HCT116 (cell line): ENCODE measurements around the gene MARVELD3.

Source experiments
- ELF1 ChIP-seq: IDR thresholded peaks from 2 replicates; pipeline ENCODE4 v1.6.1; 2012; ENCODE audit warnings: low read depth, borderline replicate concordance
- EZH2 ChIP-seq: fragments of 200-600 bp; sonication (generic); IDR thresholded peaks from 2 replicates; pipeline ENCODE4 v1.6.1; 2017; ENCODE audit warnings: antibody characterized with exemption, mixed run types
- EZH2phosphoT487 ChIP-seq: fragments of 200-600 bp; IDR thresholded peaks from 2 replicates; pipeline ENCODE4 v1.6.1; 2018; ENCODE audit warnings: antibody characterized with exemption, borderline replicate concordance
- POLR2A ChIP-seq: IDR thresholded peaks from 2 replicates; pipeline ENCODE4 v1.7.0; 2011; ENCODE audit warnings: borderline replicate concordance; ENCODE audit not compliant: insufficient read depth, insufficient read length; ENCODE audit errors: extremely low read depth
- SIN3A ChIP-seq: IDR thresholded peaks from 2 replicates; pipeline ENCODE4 v1.6.1; 2012; ENCODE audit warnings: low read depth
- ZNF274 ChIP-seq: fragments of 200-500 bp; sonication (Bioruptor generic); IDR thresholded peaks from 2 replicates; pipeline ENCODE4 v1.6.1; 2014; ENCODE audit warnings: mild to moderate bottlenecking, low read depth, low read length, inconsistent platforms
- TF ChIP-seq, protein P1 (sequence below), 3 experiments: fragments of 200-600 bp in 1 of 3; sonication (generic) in 1 of 3; IDR thresholded peaks in 2 of 3; conservative IDR thresholded peaks in 1 of 3; 2 replicates each; pipeline ENCODE4 v1.5.1; 2012 to 2017; ENCODE audit warnings: low read depth in 2 of 3, low read length in 2 of 3, antibody characterized with exemption in 1 of 3, borderline replicate concordance in 1 of 3, control low read depth in 1 of 3, mild to moderate bottlenecking in 1 of 3, mixed read lengths in 1 of 3, mixed run types in 1 of 3, moderate library complexity in 1 of 3; ENCODE audit not compliant: insufficient read depth in 1 of 3
- TF ChIP-seq, protein P2 (sequence below): IDR thresholded peaks from 2 replicates; pipeline ENCODE4 v1.6.1; 2011; ENCODE audit warnings: mild to moderate bottlenecking, low read length, moderate library complexity; ENCODE audit not compliant: insufficient replicate concordance; ENCODE audit errors: extremely low read depth
- TF ChIP-seq, protein P3 (sequence below): IDR thresholded peaks from 2 replicates; pipeline ENCODE4 v1.6.1; 2012

DNA sequence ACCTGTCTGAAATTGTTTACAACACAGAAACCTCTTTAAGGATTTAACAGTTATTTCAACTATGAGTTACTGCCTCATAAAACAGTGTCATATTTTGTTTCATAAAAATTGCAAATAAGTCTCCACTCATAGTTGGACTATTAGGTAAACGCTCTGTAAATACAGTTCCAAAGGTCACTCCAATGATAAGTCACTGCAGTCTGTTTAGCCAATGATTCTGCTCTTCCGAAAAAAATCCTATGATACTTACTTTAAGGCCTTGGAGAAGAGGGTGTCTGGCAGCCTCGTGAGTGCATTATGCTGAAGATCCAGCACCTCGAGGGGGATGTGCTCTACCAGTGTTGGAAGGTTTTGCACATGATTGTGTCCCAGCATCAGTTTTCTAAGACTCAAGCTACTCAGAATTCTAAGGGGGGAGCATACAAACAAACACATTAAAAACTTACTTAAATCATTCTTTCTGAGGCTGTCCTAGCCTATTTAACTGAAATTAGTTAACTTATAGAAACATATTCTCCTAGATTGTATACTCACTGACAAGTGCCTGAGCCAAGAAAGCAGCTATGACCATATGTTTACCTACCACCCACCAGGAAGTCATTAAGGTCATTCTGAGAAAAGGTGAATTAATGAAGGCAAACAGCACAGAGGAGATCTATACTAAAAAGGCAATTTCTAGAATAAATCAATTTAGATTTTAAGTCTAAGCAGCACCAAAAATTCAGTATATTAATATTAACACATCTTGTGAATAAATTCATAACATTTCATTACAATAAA, 41.1 kb downstream of the MARVELD3 start:
- TF ChIP-seq, protein P1, sequence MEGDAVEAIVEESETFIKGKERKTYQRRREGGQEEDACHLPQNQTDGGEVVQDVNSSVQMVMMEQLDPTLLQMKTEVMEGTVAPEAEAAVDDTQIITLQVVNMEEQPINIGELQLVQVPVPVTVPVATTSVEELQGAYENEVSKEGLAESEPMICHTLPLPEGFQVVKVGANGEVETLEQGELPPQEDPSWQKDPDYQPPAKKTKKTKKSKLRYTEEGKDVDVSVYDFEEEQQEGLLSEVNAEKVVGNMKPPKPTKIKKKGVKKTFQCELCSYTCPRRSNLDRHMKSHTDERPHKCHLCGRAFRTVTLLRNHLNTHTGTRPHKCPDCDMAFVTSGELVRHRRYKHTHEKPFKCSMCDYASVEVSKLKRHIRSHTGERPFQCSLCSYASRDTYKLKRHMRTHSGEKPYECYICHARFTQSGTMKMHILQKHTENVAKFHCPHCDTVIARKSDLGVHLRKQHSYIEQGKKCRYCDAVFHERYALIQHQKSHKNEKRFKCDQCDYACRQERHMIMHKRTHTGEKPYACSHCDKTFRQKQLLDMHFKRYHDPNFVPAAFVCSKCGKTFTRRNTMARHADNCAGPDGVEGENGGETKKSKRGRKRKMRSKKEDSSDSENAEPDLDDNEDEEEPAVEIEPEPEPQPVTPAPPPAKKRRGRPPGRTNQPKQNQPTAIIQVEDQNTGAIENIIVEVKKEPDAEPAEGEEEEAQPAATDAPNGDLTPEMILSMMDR (IDR thresholded peaks at IDR 0.05 in 2 of 3, conservative IDR thresholded peaks at IDR 0.05 in 1 of 3; ENCODE audit: borderline replicate concordance in 1 of 3, insufficient read depth in 1 of 3, low read depth in 2 of 3, low read length in 2 of 3), result no peak
- TF ChIP-seq, protein P2, sequence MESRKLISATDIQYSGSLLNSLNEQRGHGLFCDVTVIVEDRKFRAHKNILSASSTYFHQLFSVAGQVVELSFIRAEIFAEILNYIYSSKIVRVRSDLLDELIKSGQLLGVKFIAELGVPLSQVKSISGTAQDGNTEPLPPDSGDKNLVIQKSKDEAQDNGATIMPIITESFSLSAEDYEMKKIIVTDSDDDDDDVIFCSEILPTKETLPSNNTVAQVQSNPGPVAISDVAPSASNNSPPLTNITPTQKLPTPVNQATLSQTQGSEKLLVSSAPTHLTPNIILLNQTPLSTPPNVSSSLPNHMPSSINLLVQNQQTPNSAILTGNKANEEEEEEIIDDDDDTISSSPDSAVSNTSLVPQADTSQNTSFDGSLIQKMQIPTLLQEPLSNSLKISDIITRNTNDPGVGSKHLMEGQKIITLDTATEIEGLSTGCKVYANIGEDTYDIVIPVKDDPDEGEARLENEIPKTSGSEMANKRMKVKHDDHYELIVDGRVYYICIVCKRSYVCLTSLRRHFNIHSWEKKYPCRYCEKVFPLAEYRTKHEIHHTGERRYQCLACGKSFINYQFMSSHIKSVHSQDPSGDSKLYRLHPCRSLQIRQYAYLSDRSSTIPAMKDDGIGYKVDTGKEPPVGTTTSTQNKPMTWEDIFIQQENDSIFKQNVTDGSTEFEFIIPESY, result no peak
- no peak for TF ChIP-seq EZH2
- no peak for TF ChIP-seq ZNF274
- TF ChIP-seq ELF1, result no peak
- no peak for TF ChIP-seq EZH2phosphoT487
- no peak for TF ChIP-seq POLR2A
- TF ChIP-seq SIN3A, result no peak
- TF ChIP-seq, protein P3, sequence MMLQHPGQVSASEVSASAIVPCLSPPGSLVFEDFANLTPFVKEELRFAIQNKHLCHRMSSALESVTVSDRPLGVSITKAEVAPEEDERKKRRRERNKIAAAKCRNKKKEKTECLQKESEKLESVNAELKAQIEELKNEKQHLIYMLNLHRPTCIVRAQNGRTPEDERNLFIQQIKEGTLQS, result no peak
